AG04450 (cell line): ENCODE measurements around the gene AAR2. TPM values are rescaled to one million over a fixed set of nuclear protein-coding genes. Genes with fewer than 3 reads are reported as not detected.

Source experiments
- CTCF ChIA-PET: fragments of 300-600, 350-600 bp; formaldehyde crosslinking; extraction: SDS; loops from one replicate; lab custom pipeline; 2022; ENCODE audit warnings: antibody characterized with exemption, inconsistent platforms; lab: Charles Lee
- POLR2A ChIA-PET: fragments of 350-600 bp; formaldehyde crosslinking; extraction: SDS; loops from one replicate; lab custom pipeline; 2021; ENCODE audit warnings: antibody characterized with exemption, inconsistent platforms; lab: Yijun Ruan, JAX
- DNase-seq: peaks from one replicate; pipeline ENCODE4 v3.0.0-alpha.2; 2011; ENCODE audit warnings: low read depth, low spot score
- H3K27ac ChIP-seq: one replicate; pipeline ENCODE4 v1.5.1; 2012; ENCODE audit warnings: low read depth, low read length, control low read depth
- H3K27me3 ChIP-seq: one replicate; pipeline ENCODE4 v1.6.0; 2012; ENCODE audit warnings: low read length; ENCODE audit not compliant: control insufficient read depth, insufficient read depth
- H3K4me3 ChIP-seq: 2 replicates; pipeline ENCODE4 v1.5.1; 2011; ENCODE audit warnings: mild to moderate bottlenecking, low read depth, low read length, control low read depth
- H3K9me3 ChIP-seq: 2 replicates; pipeline ENCODE4 v1.5.1; 2012; ENCODE audit warnings: low read length; ENCODE audit not compliant: control insufficient read depth, insufficient read depth
- polyA plus RNA-seq: library from polyadenylated mRNA; depleted of rRNA; stranded (reverse); fragments of >200 nt; gene quantifications from 2 replicates; pipeline ENCODE4 v1.2.3, GENCODE V29; 2011
- TF ChIP-seq, protein P1 (sequence below): IDR thresholded peaks from 2 replicates; pipeline ENCODE4 v1.5.1; 2011; ENCODE audit warnings: low read depth, low read length, control low read depth, inconsistent platforms

The AAR2 gene
- polyA plus RNA-seq, 1 experiment = 25.3 TPM

DNA sequence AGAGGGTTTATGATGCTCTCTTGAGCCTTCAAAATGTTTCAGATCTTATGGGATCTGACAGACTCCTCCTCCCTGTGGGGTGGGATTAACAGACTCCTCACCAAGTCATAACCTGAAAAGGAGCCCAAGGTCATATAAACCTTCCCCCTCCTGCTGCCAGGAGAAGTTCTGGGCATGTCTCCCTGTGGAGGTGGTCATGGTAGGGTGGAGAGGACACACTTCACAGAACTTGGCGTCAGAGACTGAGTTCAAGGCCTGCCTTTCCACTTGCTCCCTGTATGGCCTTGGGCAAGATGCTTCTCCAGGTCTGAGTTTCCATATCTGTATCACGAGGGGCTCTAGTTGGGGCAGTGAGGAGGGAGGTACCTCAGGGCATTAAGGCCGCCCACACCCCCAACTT lies 32.4 kb upstream of the AAR2 start:
- no peak overlapping the region for H3K27ac ChIP-seq
- ChIA-PET POLR2A (no interaction called here), CTCF (interaction anchor here (0.6 to 8.3 kb wide), 9 partner anchors 11 to 267 kb away, joined by 3 to 108 read pairs (median 20); partner anchors contain the start of gene EPB41L1)
- H3K27me3 ChIP-seq = no peaks in the 10 kb centered on the region
- H3K9me3 ChIP-seq = no peaks in the 10 kb centered on the region
- TF ChIP-seq, protein P1, sequence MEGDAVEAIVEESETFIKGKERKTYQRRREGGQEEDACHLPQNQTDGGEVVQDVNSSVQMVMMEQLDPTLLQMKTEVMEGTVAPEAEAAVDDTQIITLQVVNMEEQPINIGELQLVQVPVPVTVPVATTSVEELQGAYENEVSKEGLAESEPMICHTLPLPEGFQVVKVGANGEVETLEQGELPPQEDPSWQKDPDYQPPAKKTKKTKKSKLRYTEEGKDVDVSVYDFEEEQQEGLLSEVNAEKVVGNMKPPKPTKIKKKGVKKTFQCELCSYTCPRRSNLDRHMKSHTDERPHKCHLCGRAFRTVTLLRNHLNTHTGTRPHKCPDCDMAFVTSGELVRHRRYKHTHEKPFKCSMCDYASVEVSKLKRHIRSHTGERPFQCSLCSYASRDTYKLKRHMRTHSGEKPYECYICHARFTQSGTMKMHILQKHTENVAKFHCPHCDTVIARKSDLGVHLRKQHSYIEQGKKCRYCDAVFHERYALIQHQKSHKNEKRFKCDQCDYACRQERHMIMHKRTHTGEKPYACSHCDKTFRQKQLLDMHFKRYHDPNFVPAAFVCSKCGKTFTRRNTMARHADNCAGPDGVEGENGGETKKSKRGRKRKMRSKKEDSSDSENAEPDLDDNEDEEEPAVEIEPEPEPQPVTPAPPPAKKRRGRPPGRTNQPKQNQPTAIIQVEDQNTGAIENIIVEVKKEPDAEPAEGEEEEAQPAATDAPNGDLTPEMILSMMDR = no peak
- no peak for DNase-seq
- no peak overlapping the region for H3K4me3 ChIP-seq

DNA sequence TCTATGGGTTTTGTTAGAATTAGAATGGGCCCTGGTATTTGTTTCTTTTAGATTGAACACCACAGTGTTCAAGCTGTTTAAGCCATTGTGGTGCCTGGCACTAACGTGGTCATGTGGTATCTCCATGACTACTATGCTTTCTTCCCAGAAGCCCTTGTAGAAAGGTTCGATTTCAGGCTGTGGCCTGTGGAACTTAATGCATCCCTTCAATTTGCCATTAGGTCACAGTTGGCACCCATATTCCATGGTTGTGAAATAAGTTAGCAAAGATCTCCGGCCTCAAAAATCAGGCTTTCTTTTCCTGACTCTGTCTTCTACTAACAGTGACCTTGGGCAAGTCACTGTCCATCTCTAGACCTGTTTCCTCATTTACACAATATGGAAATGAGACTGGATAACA lies 31.3 kb upstream of the AAR2 start:
- CTCF ChIA-PET = no interaction called here
- H3K27me3 ChIP-seq = no peaks in the 10 kb centered on the region
- TF ChIP-seq, protein P1 = no peak
- POLR2A ChIA-PET = no interaction called here
- no peaks in the 10 kb centered on the region for H3K9me3 ChIP-seq
- DNase-seq = no peak
- H3K27ac ChIP-seq = no peak overlapping the region
- no peak overlapping the region for H3K4me3 ChIP-seq

DNA sequence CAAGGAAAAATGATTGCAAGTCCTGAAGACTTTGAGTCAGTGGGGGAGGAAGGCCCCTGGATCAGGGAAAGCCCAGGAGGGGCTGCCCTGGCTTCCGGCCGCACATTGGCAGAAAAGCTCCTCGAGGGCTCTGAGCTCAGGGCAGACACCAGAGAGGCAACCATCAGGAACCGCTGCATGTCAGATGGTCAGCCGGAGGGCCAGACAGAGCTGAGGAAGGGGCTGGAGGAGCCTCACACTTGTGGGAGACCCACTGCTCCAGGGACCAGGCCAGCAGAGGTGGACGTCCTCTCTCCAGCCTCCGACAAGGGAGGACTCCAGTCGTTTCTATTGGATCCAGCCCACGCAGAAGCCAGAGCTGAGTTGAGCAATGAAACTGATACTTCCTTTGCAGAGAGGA lies 30.2 kb upstream of the AAR2 start:
- ChIA-PET CTCF (no interaction called here), POLR2A (no interaction called here)
- TF ChIP-seq, protein P1 = no peak
- H3K9me3 ChIP-seq = no peaks in the 10 kb centered on the region
- H3K27me3 ChIP-seq = no peaks in the 10 kb centered on the region
- no peak for DNase-seq
- no peak overlapping the region for H3K27ac ChIP-seq
- H3K4me3 ChIP-seq = no peak overlapping the region

DNA sequence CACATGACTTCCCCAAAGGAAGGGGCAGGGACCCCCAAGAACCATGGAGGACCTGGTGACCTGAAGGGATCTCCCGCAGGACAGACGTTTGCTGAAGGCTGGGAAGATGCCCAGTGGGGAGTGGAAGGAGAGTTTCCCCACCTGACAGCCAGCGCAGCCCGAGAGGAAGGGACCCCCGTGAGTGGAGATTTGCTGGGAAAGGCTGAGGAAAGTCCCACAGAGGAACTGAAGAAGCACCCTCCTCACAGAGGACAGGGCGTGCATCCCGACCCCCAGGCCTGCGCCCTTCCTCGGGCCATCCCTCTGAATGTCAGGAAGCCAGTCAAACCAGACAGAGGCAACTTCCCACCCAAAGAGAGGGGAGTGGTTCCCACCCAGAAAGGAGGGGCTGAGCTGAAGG lies 29.6 kb upstream of the AAR2 start:
- Histone ChIP-seq H3K27me3 (no peaks in the 10 kb centered on the region), H3K27ac (no peak overlapping the region), H3K4me3 (no peak overlapping the region), H3K9me3 (no peaks in the 10 kb centered on the region)
- TF ChIP-seq, protein P1 = no peak
- DNase-seq = no peak
- CTCF ChIA-PET = no interaction called here
- POLR2A ChIA-PET = no interaction called here

DNA sequence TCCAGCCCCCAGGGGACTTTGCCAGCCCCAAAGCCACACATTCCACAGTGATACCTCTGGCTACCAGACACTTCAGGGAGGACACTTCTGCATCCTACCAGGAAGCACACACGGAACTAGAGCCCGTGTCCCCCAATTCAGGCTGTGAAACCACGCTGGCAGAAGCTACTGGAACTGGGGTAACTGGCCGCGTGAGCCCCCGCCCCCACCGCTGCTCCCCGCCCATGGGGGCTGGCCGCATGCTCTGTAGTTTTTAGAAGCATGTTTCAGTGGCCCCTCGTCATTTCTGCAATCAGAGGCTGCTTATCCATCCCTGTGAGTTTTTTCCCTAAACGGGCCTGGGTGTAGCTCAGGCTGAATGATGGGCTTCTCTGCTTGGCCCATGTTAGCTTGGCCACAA lies 28.7 kb upstream of the AAR2 start:
- Histone ChIP-seq H3K4me3 (no peak overlapping the region), H3K27ac (no peak overlapping the region), H3K27me3 (no peaks in the 10 kb centered on the region), H3K9me3 (no peaks in the 10 kb centered on the region)
- CTCF ChIA-PET = no interaction called here
- TF ChIP-seq, protein P1 = no peak
- DNase-seq = no peak
- POLR2A ChIA-PET = no interaction called here
